Measurements from ENCODE around the gene DNAH11.

GRCh38 chr7:21763818-21764217 lies 221.0 kb downstream of the DNAH11 start:
- TF ChIP-seq CTCF (IDR thresholded peaks at IDR 0.05) (no peak), POLR2AphosphoS5 (IDR thresholded peaks at IDR 0.05; ENCODE audit: low read depth, low read length) (no peak), SIN3A (IDR thresholded peaks at IDR 0.05; ENCODE audit: borderline replicate concordance, insufficient read depth, low read depth, low read length) (no peak)
- TF ChIP-seq, protein P1, sequence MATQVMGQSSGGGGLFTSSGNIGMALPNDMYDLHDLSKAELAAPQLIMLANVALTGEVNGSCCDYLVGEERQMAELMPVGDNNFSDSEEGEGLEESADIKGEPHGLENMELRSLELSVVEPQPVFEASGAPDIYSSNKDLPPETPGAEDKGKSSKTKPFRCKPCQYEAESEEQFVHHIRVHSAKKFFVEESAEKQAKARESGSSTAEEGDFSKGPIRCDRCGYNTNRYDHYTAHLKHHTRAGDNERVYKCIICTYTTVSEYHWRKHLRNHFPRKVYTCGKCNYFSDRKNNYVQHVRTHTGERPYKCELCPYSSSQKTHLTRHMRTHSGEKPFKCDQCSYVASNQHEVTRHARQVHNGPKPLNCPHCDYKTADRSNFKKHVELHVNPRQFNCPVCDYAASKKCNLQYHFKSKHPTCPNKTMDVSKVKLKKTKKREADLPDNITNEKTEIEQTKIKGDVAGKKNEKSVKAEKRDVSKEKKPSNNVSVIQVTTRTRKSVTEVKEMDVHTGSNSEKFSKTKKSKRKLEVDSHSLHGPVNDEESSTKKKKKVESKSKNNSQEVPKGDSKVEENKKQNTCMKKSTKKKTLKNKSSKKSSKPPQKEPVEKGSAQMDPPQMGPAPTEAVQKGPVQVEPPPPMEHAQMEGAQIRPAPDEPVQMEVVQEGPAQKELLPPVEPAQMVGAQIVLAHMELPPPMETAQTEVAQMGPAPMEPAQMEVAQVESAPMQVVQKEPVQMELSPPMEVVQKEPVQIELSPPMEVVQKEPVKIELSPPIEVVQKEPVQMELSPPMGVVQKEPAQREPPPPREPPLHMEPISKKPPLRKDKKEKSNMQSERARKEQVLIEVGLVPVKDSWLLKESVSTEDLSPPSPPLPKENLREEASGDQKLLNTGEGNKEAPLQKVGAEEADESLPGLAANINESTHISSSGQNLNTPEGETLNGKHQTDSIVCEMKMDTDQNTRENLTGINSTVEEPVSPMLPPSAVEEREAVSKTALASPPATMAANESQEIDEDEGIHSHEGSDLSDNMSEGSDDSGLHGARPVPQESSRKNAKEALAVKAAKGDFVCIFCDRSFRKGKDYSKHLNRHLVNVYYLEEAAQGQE (IDR thresholded peaks at IDR 0.05; ENCODE audit: insufficient read depth in 1 of 2, low read depth in 2 of 2, low read length in 1 of 2) = no peak

Measured in Panc1 (cell line).